Dermis blood vessel endothelial cell (primary cell): ENCODE results near the gene RPL22L1. TPM values are rescaled to one million over a fixed set of nuclear protein-coding genes. Genes with fewer than 3 reads are reported as not detected.
"Not testable (repeated sequence)": the region's sequence is repeated elsewhere in the genome, so short reads cannot be mapped to it uniquely, and the experiment has no call there.

ENCODE experiments used
- DNase-seq: peaks from one replicate; pipeline ENCODE4 v3.0.0; 2010
- total RNA-seq: library from RNA; depleted of rRNA; stranded (reverse); fragments of >200 nt; gene quantifications from 2 replicates; pipeline ENCODE4 v1.2.3, GENCODE V29; 2014

Gene RPL22L1
- total RNA-seq, 1 donor from 2014 or later: 80.7 TPM

DNA sequence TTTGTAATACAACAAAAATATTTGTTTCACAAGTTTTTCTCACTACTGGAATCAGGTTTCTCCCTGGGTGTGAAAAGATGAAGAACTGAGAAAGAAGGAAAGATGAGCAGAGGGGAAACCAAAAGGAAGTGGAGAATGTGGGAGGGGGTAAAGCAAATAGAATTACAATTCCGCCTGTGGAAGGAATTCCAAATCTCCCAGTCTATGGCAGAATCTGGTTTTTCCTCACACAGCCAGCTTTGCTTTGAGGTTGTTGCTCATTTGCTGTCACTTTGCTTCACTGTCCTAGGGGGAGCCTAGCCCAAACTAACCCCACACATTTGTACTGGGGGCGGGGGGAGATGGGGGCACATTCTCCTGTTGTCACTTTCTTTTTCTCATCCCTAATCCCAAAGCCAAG, 43.9 kb downstream of the RPL22L1 start:
- no peak for DNase-seq

DNA sequence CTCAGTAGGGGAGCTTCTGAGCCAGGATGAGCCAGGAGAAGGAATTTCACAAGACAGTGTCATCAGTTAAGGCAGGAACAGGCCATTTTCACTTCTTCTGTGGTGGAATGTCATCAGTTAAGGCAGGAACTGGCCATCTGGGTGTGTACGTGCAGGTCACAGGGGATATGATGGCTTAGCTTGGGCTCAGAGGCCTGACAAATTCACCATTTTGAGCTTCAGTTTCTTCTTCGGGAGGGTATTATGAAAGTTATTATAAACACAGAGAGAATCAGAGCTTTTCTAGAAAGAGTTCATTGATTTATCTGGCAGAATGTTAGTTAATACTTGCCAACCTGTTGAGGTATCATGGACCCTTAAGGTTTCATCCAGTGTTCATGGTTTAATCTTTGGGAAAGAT, 46.4 kb downstream of the RPL22L1 start:
- not testable (repeated sequence) for DNase-seq

DNA sequence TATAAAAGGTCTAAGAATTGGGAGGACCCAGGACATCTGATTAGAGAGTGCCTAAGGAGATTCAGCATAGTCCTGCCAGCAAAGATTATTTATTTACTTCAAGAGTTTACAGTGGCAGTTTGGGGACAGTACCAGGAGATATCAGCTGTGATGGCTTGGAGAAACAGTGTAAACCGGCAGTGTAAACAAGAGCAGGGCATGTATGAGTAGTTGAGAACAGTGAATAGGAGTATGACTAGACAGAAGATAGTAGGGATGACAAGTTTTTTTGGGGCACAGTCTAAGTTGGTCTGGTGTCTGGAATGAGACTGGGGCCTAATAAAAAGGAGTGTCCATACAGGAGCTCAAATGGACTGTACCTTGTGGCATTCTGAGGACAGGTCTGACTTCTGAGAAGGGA, 51.7 kb downstream of the RPL22L1 start:
- not testable (repeated sequence) for DNase-seq

DNA sequence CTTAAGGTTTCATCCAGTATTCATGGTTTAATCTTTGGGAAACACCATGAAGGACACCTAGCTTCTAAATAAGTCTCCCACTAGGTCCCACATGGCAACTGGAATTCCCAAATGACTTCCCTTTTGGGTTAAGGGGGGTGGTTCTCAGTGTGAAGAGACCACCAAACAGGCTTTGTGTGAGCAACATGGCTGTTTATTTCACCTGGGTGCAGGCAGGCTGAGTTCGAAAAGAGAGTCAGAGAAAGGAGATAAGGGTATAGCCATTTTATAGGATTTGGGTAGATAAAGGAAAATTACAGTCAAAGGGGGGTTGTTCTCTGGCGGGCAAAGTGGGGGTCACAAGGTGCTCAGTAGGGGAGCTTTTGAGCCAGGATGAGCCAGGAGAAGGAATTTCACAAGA, 52.5 kb downstream of the RPL22L1 start:
- DNase-seq: not testable (repeated sequence)

- DNase-seq: no peak
These were observed 53.2 kb downstream of the RPL22L1 start for GRCh38 chr3:170816841-170817240.

GRCh38 chr3:170816341-170816740, 53.7 kb downstream of the RPL22L1 start:
- no peak for DNase-seq

DNA sequence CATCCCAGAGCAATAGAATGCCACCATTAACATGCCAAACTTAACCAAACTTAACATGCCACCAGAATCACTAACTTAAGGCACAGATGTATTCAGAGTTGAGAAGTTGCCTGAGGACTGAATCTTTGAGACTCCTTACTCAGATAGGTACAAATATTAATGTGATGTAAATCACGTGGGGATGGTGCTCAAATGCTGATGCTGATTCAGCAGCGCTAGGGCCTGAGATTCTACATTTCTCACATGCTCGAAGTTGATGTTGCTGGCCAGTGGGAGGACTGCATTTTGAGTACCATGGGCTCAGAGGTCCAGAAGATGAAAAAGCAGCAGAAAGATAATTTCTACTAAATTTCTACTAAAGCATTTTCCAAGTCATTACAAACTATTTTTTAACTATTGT, 54.1 kb downstream of the RPL22L1 start:
- DNase-seq: no peak

DNA sequence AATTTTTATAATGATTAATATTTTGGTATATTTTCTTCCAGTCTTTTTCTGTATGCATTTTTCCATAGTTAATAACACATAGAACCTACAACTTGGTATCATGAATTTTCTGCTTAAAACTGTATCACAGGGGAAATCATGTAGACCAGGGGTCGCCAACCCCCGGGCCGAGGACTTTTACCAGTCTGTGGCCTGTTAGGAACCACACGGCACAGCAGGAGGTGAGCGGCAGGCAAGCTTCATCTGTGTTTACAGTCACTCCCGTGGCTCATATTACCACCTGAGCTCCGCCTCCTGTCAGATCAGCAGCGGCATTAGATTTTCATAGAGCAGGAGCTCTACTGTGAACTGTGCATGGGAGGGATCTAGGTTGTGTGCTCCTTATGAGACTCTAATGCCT, 54.7 kb downstream of the RPL22L1 start:
- no peak for DNase-seq

Other genes starting within 250 kb of the RPL22L1 start
- 4.1 and 6.4 TPM in 2 replicates for gene EIF5A2, start 38.4 kb upstream of the RPL22L1 start, total RNA-seq
- not detected in 2 replicates for gene SLC2A2, start 156.5 kb upstream of the RPL22L1 start, total RNA-seq